Uterus (tissue), 4 donors: ENCODE results near the gene PCDHB9. TPM values are rescaled to one million over a fixed set of nuclear protein-coding genes. Genes with fewer than 3 reads are reported as not detected.
A peak's percentile ranks its signal among the peaks of the same experiment; 100 is the strongest.
"Not testable (repeated sequence)": the region's sequence is repeated elsewhere in the genome, so short reads cannot be mapped to it uniquely, and the experiment has no call there.

ENCODE experiments used
- DNase-seq, 2 donors: peaks; one replicate each; pipeline ENCODE4 v3.0.0-alpha.2; 2019 to 2020
- H3K27ac ChIP-seq, 2 donors: fragments of 200-600 bp; sonication (generic); 1 replicate in 1 of 2; 2 replicates in 1 of 2; pipeline ENCODE4 v1.5.1; 2016 to 2018
- H3K27me3 ChIP-seq, 2 donors: fragments of 200-600 bp; sonication (generic); one replicate each; pipeline ENCODE4 v1.5.1; 2018 to 2019; ENCODE audit warnings: control low read depth in 1 of 2
- H3K36me3 ChIP-seq, 2 donors: fragments of 200-600 bp; sonication (generic); one replicate each; pipeline ENCODE4 v1.5.1; 2019; ENCODE audit warnings: control low read depth in 1 of 2
- H3K4me1 ChIP-seq, 2 donors: fragments of 200-600 bp; sonication (generic); one replicate each; pipeline ENCODE4 v1.5.1; 2018 to 2019; ENCODE audit warnings: control low read depth in 1 of 2
- H3K4me3 ChIP-seq, 2 donors: fragments of 200-600 bp; sonication (generic); 1 replicate in 1 of 2; 2 replicates in 1 of 2; pipeline ENCODE4 v1.5.1; 2018 to 2019; ENCODE audit warnings: mild to moderate bottlenecking in 1 of 2
- H3K9me3 ChIP-seq, 2 donors: fragments of 200-600 bp; sonication (generic); one replicate each; pipeline ENCODE4 v1.5.1; 2019; ENCODE audit warnings: control low read depth in 1 of 2
- CTCF ChIP-seq, 4 experiments: fragments of 200-600 bp in 2 of 4; fragments of 450-650 bp in 2 of 4; sonication (generic) in 2 of 4; IDR thresholded peaks; one replicate each; pipeline ENCODE4 v1.5.1; 2016 to 2019; ENCODE audit warnings: antibody characterized with exemption in 4 of 4, mild to moderate bottlenecking in 2 of 4, moderate library complexity in 1 of 4
- POLR2A ChIP-seq, 2 donors: fragments of 450-650 bp; IDR thresholded peaks; one replicate each; pipeline ENCODE4 v1.6.1; 2016; ENCODE audit warnings: antibody characterized with exemption in 2 of 2, mild to moderate bottlenecking in 1 of 2, moderate library complexity in 1 of 2
- intact Hi-C: fragments of 100-400 bp; cut with DNase I; formaldehyde crosslinking; loops from one replicate; pipeline ENCODE4 v1.15.1; 2023; ENCODE audit warnings: low total_unique reads
- total RNA-seq, 4 donors: library from RNA; depleted of rRNA in 3 of 4; stranded (reverse); fragments of >200 nt in 3 of 4; gene quantifications; one replicate each; pipeline versions ENCODE4 v1.1.0 to v1.2.4, GENCODE V29; 2014 to 2023
- donor health status: DM: yes; HTN: yes; CAD: no.

The PCDHB9 gene
- total RNA-seq, 4 donors from 2014 or later, result 1.8 to 5.5 (median 4.8) TPM

GRCh38 chr5:141196363-141196762, 9.4 kb downstream of the PCDHB9 start:
- no peaks in the 10 kb centered on the region for H3K4me1 ChIP-seq
- H3K27ac ChIP-seq, result no peak overlapping the region
- H3K9me3 ChIP-seq, result peaks cover 0 to 66% of the 10 kb centered on the region in 2 donors
- H3K4me3 ChIP-seq, result no peak overlapping the region
- no peaks in the 10 kb centered on the region for H3K36me3 ChIP-seq
- intact Hi-C loops, result no loop called here
- no peak for TF ChIP-seq POLR2A (IDR thresholded peaks at IDR 0.05)
- no peaks in the 10 kb centered on the region for H3K27me3 ChIP-seq
- no peak for DNase-seq

GRCh38 chr5:141199359-141200235, 12.6 kb downstream of the PCDHB9 start, which contains the start of gene PCDHB11:
Gene PCDHB11, plus strand, starts transcription at chr5:141199627. Its CDS starts 148 bp downstream, at chr5:141199775.
- no peak within 1 kb of the TSS for H3K4me3 ChIP-seq
- H3K36me3 ChIP-seq, result no peaks in the 10 kb centered on the region
- intact Hi-C loops, result no loop called here
- DNase-seq, result no peak
- H3K27me3 ChIP-seq, result no peaks in the 10 kb centered on the region
- H3K27ac ChIP-seq, result no peak within 1 kb of the TSS
- H3K9me3 ChIP-seq, result peaks cover 0 to 74% of the 10 kb centered on the region in 2 donors
- no peak for TF ChIP-seq CTCF (IDR thresholded peaks at IDR 0.05)
- no peak for TF ChIP-seq POLR2A (IDR thresholded peaks at IDR 0.05)
- H3K4me1 ChIP-seq, result no peaks in the 10 kb centered on the region

DNA sequence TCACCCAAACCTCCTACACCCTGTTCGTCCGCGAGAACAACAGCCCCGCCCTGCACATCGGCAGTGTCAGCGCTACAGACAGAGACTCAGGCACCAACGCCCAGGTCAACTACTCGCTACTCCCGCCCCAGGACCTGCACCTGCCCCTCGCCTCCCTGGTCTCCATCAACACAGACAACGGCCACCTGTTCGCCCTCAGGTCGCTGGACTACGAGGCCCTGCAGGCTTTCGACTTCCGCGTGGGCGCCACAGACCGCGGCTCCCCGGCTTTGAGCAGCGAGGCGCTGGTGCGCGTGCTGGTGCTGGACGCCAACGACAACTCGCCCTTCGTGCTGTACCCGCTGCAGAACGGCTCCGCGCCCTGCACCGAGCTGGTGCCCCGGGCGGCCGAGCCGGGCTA, 14.2 kb downstream of the PCDHB9 start:
- H3K4me3 ChIP-seq, H3K36me3 ChIP-seq, DNase-seq, H3K27me3 ChIP-seq, H3K27ac ChIP-seq, intact Hi-C loops, H3K4me1 ChIP-seq: not testable (repeated sequence)
- H3K9me3 ChIP-seq, result peaks cover 0 to 81% of the 10 kb centered on the region in 2 donors

- H3K27ac ChIP-seq, H3K36me3 ChIP-seq, intact Hi-C loops, H3K4me3 ChIP-seq, H3K4me1 ChIP-seq, DNase-seq, H3K27me3 ChIP-seq: not testable (repeated sequence)
- H3K9me3 ChIP-seq, result peaks cover 0 to 80% of the 10 kb centered on the region in 2 donors
These were observed 14.7 kb downstream of the PCDHB9 start for GRCh38 chr5:141201646-141202045.

GRCh38 chr5:141208478-141208877, 21.5 kb downstream of the PCDHB9 start, which contains the start of gene PCDHB12:
Gene PCDHB12, plus strand, starts transcription at chr5:141208719. Its CDS starts 189 bp downstream, at chr5:141208908.
- H3K27me3 ChIP-seq, result no peaks in the 10 kb centered on the region
- no peak within 1 kb of the TSS for H3K4me3 ChIP-seq
- H3K4me1 ChIP-seq, result no peaks in the 10 kb centered on the region
- H3K36me3 ChIP-seq, result no peaks in the 10 kb centered on the region
- H3K27ac ChIP-seq, result no peak within 1 kb of the TSS
- intact Hi-C loops, result no loop called here
- TF ChIP-seq CTCF (IDR thresholded peaks at IDR 0.05) (peak in 1 of 4 experiments; percentile 6), POLR2A (IDR thresholded peaks at IDR 0.05) (no peak)
- no peak for DNase-seq
- H3K9me3 ChIP-seq, result peaks cover 0 to 66% of the 10 kb centered on the region in 2 donors

GRCh38 chr5:141210281-141210680, 23.3 kb downstream of the PCDHB9 start:
- H3K4me1 ChIP-seq, H3K27me3 ChIP-seq, DNase-seq, intact Hi-C loops, H3K4me3 ChIP-seq, H3K27ac ChIP-seq, H3K36me3 ChIP-seq: not testable (repeated sequence)
- H3K9me3 ChIP-seq, result peaks cover 0 to 62% of the 10 kb centered on the region in 2 donors

DNA sequence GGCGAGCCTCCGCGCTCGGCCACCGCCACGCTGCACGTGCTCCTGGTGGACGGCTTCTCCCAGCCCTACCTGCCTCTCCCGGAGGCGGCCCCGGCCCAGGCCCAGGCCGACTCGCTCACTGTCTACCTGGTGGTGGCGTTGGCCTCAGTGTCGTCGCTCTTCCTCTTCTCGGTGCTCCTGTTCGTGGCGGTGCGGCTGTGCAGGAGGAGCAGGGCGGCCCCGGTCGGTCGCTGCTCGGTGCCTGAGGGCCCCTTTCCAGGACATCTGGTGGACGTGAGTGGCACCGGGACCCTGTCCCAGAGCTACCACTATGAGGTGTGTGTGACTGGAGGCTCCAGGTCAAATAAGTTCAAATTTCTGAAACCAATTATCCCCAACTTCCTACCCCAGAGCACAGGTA, 23.9 kb downstream of the PCDHB9 start:
- H3K9me3 ChIP-seq, result peaks cover 0 to 62% of the 10 kb centered on the region in 2 donors
- DNase-seq, H3K4me1 ChIP-seq, H3K27ac ChIP-seq, intact Hi-C loops, H3K36me3 ChIP-seq, H3K27me3 ChIP-seq, H3K4me3 ChIP-seq: not testable (repeated sequence)
